ENCODE data around the gene SLC4A7.

The SLC4A7 gene

DNA sequence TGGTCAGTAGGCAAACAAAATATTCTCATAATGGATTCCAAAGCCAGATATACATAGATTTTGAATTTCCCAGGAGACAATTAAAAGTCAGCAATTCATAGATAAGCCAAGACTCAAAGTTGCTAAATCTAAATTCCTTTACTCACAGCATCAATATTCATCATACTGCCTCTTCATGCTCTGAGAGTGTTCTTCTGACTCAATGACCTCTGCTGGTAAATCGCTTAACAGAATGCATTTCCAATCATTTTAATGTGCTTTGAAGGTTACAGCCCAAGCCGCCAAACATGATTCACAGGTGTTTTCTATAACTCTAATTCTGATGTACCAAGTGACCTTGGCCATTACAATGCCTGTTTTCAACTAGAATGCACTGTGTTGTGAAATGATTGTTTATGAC lies 24.2 kb upstream of the SLC4A7 start:
- DNase-seq (ENCODE audit: extremely low read depth, insufficient read length) = no peak
- H3K27me3 ChIP-seq (replicated peaks; ENCODE audit: control insufficient read depth, insufficient read depth, low read length) = no peaks in the 10 kb centered on the region
- TF ChIP-seq, protein P1, sequence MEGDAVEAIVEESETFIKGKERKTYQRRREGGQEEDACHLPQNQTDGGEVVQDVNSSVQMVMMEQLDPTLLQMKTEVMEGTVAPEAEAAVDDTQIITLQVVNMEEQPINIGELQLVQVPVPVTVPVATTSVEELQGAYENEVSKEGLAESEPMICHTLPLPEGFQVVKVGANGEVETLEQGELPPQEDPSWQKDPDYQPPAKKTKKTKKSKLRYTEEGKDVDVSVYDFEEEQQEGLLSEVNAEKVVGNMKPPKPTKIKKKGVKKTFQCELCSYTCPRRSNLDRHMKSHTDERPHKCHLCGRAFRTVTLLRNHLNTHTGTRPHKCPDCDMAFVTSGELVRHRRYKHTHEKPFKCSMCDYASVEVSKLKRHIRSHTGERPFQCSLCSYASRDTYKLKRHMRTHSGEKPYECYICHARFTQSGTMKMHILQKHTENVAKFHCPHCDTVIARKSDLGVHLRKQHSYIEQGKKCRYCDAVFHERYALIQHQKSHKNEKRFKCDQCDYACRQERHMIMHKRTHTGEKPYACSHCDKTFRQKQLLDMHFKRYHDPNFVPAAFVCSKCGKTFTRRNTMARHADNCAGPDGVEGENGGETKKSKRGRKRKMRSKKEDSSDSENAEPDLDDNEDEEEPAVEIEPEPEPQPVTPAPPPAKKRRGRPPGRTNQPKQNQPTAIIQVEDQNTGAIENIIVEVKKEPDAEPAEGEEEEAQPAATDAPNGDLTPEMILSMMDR (IDR thresholded peaks at IDR 0.05; ENCODE audit: insufficient read depth, low read length, poor library complexity, severe bottlenecking) = no peak
- H3K4me3 ChIP-seq (replicated peaks; ENCODE audit: low read depth, low read length) = no peak overlapping the region
- no peaks in the 10 kb centered on the region for H3K36me3 ChIP-seq (ENCODE audit: control insufficient read depth, insufficient read depth, low read length)

DNA sequence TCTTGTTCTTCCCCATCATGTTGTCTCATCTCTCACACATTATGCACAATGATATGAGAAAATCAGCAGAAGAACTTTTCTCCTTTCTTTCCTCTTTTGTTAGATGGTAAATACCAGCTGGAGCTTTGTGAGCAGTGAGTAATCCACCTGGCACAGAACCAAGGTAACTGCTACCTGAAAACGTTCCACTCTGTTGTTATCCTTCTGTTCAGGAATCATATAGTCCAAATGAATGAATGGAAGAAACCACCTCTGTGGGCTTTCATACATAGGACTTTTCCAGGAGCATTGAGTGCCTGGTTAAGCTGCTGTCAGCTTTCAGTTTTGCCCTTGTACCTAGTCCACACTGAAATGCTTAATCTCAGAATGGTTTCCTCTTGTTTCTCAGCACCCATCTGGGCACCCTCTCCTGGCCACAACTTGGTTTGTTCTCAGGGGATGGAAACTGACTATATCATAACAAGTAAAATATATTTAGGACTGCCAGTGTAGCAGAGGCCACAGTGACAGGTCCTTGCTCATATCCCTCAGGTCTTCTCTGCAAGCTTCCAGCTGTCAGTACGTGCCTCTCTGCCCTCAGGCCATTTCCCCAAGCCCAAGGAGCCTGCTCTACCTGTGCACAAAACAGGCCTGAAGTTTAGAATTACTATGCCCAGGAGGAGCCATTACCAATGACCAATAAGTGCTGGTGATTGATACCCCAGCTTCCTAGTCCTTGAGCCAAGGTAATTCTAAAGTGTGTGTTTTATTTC lies 23.5 kb upstream of the SLC4A7 start:
- no peaks in the 10 kb centered on the region for H3K27me3 ChIP-seq (replicated peaks; ENCODE audit: control insufficient read depth, insufficient read depth, low read length)
- DNase-seq (ENCODE audit: extremely low read depth, insufficient read length) = no peak
- TF ChIP-seq, protein P1 (IDR thresholded peaks at IDR 0.05; ENCODE audit: insufficient read depth, low read length, poor library complexity, severe bottlenecking) = no peak
- H3K36me3 ChIP-seq (ENCODE audit: control insufficient read depth, insufficient read depth, low read length) = no peaks in the 10 kb centered on the region
- no peak overlapping the region for H3K4me3 ChIP-seq (replicated peaks; ENCODE audit: low read depth, low read length)

GRCh38 chr3:27507111-27507510 lies 22.9 kb upstream of the SLC4A7 start:
- TF ChIP-seq, protein P1 (IDR thresholded peaks at IDR 0.05; ENCODE audit: insufficient read depth, low read length, poor library complexity, severe bottlenecking) = no peak
- Histone ChIP-seq H3K4me3 (replicated peaks; ENCODE audit: low read depth, low read length) (no peak overlapping the region), H3K27me3 (replicated peaks; ENCODE audit: control insufficient read depth, insufficient read depth, low read length) (no peaks in the 10 kb centered on the region), H3K36me3 (ENCODE audit: control insufficient read depth, insufficient read depth, low read length) (no peaks in the 10 kb centered on the region)
- no peak for DNase-seq (ENCODE audit: extremely low read depth, insufficient read length)

- DNase-seq (ENCODE audit: extremely low read depth, insufficient read length) = no peak
- H3K36me3 ChIP-seq (ENCODE audit: control insufficient read depth, insufficient read depth, low read length) = no peaks in the 10 kb centered on the region
- no peaks in the 10 kb centered on the region for H3K27me3 ChIP-seq (replicated peaks; ENCODE audit: control insufficient read depth, insufficient read depth, low read length)
- TF ChIP-seq, protein P1 (IDR thresholded peaks at IDR 0.05; ENCODE audit: insufficient read depth, low read length, poor library complexity, severe bottlenecking) = no peak
- H3K4me3 ChIP-seq (replicated peaks; ENCODE audit: low read depth, low read length) = no peak overlapping the region
Measured at GRCh38 chr3:27504749-27505148, 20.6 kb upstream of the SLC4A7 start.

- TF ChIP-seq, protein P1 (IDR thresholded peaks at IDR 0.05; ENCODE audit: insufficient read depth, low read length, poor library complexity, severe bottlenecking) = no peak
Measured at GRCh38 chr3:27503526-27503925, 19.3 kb upstream of the SLC4A7 start.

More at GRCh38 chr3:27503526-27503925, 19.3 kb upstream of the SLC4A7 start:
- Histone ChIP-seq H3K27me3 (replicated peaks; ENCODE audit: control insufficient read depth, insufficient read depth, low read length) (no peaks in the 10 kb centered on the region), H3K4me3 (replicated peaks; ENCODE audit: low read depth, low read length) (no peak overlapping the region), H3K36me3 (ENCODE audit: control insufficient read depth, insufficient read depth, low read length) (no peaks in the 10 kb centered on the region)
- no peak for DNase-seq (ENCODE audit: extremely low read depth, insufficient read length)

Measured in GM06990 (cell line).